NB4 (cell line): ENCODE data around the gene RNU6-7.

Experiments used
- DNase-seq: peaks from one replicate; pipeline ENCODE4 v3.0.0; 2010; ENCODE audit warnings: low read depth
- H3K4me3 ChIP-seq: one replicate; pipeline ENCODE4 v1.5.1; 2011; ENCODE audit warnings: mild to moderate bottlenecking, low read depth, low read length, moderate library complexity
- MAX ChIP-seq: IDR thresholded peaks from 2 replicates; pipeline ENCODE4 v1.6.1; 2011; ENCODE audit warnings: low read depth, low read length
- MYC ChIP-seq: IDR thresholded peaks from 2 replicates; pipeline ENCODE4 v1.6.1; 2011; ENCODE audit warnings: low read depth, low read length
- POLR2A ChIP-seq: IDR thresholded peaks from 2 replicates; pipeline ENCODE4 v1.6.1; 2011; ENCODE audit warnings: mild to moderate bottlenecking; ENCODE audit not compliant: insufficient read length; ENCODE audit errors: extremely low read depth
- TF ChIP-seq, protein P1 (sequence below): IDR thresholded peaks from one replicate; pipeline ENCODE4 v1.5.1; 2012; ENCODE audit warnings: low read depth, low read length

The RNU6-7 gene

DNA sequence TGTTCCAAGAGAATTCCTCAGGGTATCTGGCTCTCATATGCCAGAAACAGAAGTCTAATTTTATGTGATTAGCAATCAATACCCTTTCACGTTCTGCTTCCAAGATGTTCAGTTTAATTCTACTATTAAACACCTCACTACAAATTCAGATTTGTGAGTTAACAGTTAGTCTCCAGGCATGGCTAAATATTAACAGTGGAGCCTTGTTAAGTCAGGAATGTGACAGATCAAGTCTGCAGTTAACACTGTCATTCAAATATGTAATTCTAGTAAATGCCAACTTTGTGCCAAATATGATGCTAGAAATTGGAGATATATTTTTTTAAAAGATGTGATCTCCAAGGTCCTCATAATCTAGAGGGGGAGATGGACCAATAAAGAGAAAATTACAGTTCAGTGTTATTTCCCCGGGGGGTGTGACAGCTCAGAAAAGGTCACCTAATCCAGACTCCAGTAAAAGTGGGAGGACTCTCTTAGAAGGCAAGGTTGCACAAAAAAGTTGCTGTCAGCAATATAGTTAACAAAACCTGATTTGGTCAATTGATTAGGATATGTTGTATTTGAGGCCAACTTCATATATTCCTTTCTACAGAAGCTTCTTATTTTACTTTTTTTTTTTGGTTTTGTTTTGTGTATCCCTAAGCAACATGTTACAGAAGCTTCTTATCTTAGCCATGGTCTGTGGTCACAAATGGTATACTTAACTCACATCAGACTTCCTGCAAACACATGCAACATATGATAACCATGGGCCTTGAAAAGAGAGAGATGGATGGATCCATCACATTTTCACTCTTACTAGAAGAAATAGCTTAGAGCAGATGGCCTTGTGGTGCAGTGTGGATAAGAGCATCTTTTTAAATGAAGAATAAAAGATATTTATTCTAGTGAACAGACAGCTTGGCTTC lies 18.4 kb upstream of the RNU6-7 start:
- no peak overlapping the region for H3K4me3 ChIP-seq
- no peak for DNase-seq
- TF ChIP-seq MAX: no peak
- TF ChIP-seq, protein P1, sequence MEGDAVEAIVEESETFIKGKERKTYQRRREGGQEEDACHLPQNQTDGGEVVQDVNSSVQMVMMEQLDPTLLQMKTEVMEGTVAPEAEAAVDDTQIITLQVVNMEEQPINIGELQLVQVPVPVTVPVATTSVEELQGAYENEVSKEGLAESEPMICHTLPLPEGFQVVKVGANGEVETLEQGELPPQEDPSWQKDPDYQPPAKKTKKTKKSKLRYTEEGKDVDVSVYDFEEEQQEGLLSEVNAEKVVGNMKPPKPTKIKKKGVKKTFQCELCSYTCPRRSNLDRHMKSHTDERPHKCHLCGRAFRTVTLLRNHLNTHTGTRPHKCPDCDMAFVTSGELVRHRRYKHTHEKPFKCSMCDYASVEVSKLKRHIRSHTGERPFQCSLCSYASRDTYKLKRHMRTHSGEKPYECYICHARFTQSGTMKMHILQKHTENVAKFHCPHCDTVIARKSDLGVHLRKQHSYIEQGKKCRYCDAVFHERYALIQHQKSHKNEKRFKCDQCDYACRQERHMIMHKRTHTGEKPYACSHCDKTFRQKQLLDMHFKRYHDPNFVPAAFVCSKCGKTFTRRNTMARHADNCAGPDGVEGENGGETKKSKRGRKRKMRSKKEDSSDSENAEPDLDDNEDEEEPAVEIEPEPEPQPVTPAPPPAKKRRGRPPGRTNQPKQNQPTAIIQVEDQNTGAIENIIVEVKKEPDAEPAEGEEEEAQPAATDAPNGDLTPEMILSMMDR: no peak
- no peak for TF ChIP-seq POLR2A
- no peak for TF ChIP-seq MYC

GRCh38 chr14:32185097-32185496 lies 16.7 kb upstream of the RNU6-7 start:
- TF ChIP-seq MYC (no peak), POLR2A (no peak)
- H3K4me3 ChIP-seq: no peak overlapping the region
- no peak for DNase-seq

- no peak for DNase-seq
- TF ChIP-seq MAX: no peak
- TF ChIP-seq MYC: no peak
- TF ChIP-seq POLR2A: no peak
- TF ChIP-seq, protein P1: no peak
- no peak overlapping the region for H3K4me3 ChIP-seq
Observed at GRCh38 chr14:32186248-32186647, 15.6 kb upstream of the RNU6-7 start.

DNA sequence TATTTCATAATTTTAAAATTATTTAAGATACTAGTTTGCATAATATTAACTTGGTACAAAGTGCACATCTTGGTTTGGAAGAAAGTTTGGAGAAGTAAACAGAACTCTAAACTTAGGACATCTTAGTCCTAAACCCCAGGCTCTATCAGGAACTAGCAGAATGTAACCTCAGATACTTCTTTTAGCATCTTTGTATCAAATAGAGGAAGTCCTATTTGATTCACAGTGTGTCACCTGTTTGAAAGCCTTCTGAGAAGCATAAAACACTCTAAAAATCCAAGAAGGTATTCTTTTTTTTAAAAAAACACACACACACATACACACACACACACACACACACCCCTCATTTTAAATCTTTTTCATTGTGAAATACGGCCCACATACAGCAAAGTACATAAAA lies 12.0 kb upstream of the RNU6-7 start:
- DNase-seq: no peak
- H3K4me3 ChIP-seq: no peak overlapping the region
- TF ChIP-seq, protein P1: no peak
- no peak for TF ChIP-seq POLR2A
- no peak for TF ChIP-seq MYC
- no peak for TF ChIP-seq MAX

DNA sequence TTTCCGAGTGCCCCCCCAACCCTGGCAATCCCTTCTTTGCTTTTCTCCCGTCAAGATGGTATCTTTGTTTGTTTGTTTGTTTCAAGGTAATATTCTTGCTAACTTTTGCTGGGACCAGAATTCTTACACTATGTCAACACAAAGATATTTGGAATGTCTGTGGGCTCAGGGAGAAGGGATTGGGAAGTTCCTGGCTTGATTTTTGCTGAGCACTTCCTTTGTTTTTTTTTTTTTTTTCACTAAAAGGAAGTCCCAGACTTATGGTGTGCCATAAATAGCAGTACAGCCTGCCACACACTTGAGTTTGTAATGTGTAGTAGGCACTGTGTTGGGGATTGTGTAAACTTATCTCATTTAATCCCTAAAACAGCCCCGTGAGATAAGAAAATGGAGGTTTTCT lies 11.2 kb upstream of the RNU6-7 start:
- no peak for DNase-seq
- no peak for TF ChIP-seq MAX
- TF ChIP-seq POLR2A: no peak
- TF ChIP-seq, protein P1: no peak
- no peak for TF ChIP-seq MYC
- no peak overlapping the region for H3K4me3 ChIP-seq

- H3K4me3 ChIP-seq: no peak overlapping the region
- DNase-seq: no peak
- TF ChIP-seq MYC (no peak), MAX (no peak), POLR2A (no peak)
- TF ChIP-seq, protein P1: no peak
Observed at GRCh38 chr14:32192712-32193373, 9.0 kb upstream of the RNU6-7 start.
